A673 (cell line): Measurements from ENCODE around the gene HCK. TPM values are rescaled to one million over a fixed set of nuclear protein-coding genes. Genes with fewer than 3 reads are reported as not detected.

ENCODE experiments used
- BruUV-seq: library from RNA; stranded (reverse); fragments of 400-500 nt; replicated peaks from 2 replicates; lab custom pipeline; 2021; lab: Mats Ljungman, UMichigan
- CTCF ChIA-PET: fragments of 300-600 bp; sonication (Branson Sonifier 250); formaldehyde crosslinking; loops from one replicate; lab custom pipeline; 2022; ENCODE audit warnings: antibody characterized with exemption; lab: Charles Lee
- POLR2A ChIA-PET: fragments of 300-600 bp; sonication (Branson Sonifier 250); formaldehyde crosslinking; loops from one replicate; lab custom pipeline; 2022; ENCODE audit warnings: antibody characterized with exemption; ENCODE audit not compliant: low non-redundant PET; lab: Charles Lee
- DNase-seq: peaks from one replicate; pipeline ENCODE4 v3.0.0-alpha.2; 2015; ENCODE audit warnings: low spot score
- H3K27ac ChIP-seq: fragments of 200-600 bp; sonication (generic); 2 replicates; pipeline ENCODE4 v1.5.1; 2016; ENCODE audit warnings: mixed run types, low read depth, mild to moderate bottlenecking, mixed read lengths, antibody characterized with exemption, low read length; ENCODE audit not compliant: poor library complexity, severe bottlenecking
- H3K27me3 ChIP-seq: fragments of 200-600 bp; sonication (generic); replicated peaks from 2 replicates; pipeline ENCODE4 v1.6.1; 2017; ENCODE audit warnings: mixed run types, low read depth, mild to moderate bottlenecking, mixed read lengths, antibody characterized with exemption, low read length; ENCODE audit not compliant: insufficient read depth, poor library complexity
- H3K36me3 ChIP-seq: fragments of 200-600 bp; sonication (generic); 2 replicates; pipeline ENCODE4 v1.6.1; 2016; ENCODE audit warnings: mixed run types, mild to moderate bottlenecking, mixed read lengths, antibody characterized with exemption, low read length; ENCODE audit not compliant: insufficient read depth, poor library complexity, severe bottlenecking
- H3K4me1 ChIP-seq: fragments of 200-600 bp; sonication (generic); 2 replicates; pipeline ENCODE4 v1.6.1; 2017; ENCODE audit warnings: mixed run types, mild to moderate bottlenecking, mixed read lengths, antibody characterized with exemption, low read length; ENCODE audit not compliant: insufficient read depth, poor library complexity, severe bottlenecking
- H3K4me3 ChIP-seq: fragments of 200-600 bp; sonication (generic); 2 replicates; pipeline ENCODE4 v1.5.1; 2016; ENCODE audit warnings: low read depth, mixed run types, mild to moderate bottlenecking, mixed read lengths, low read length; ENCODE audit not compliant: poor library complexity, severe bottlenecking
- H3K9me3 ChIP-seq: fragments of 200-600 bp; sonication (generic); 2 replicates; pipeline ENCODE4 v1.6.1; 2016; ENCODE audit warnings: mixed run types, low read depth, mild to moderate bottlenecking, mixed read lengths, antibody characterized with exemption, low read length; ENCODE audit not compliant: poor library complexity, severe bottlenecking
- CTCF ChIP-seq: fragments of 300-800, 200-600 bp; sonication (generic); conservative IDR thresholded peaks from 2 replicates; pipeline ENCODE4 v1.5.1; 2017; ENCODE audit warnings: low read depth, mild to moderate bottlenecking, antibody characterized with exemption, low read length, moderate library complexity, mixed read lengths
- EZH2 ChIP-seq: fragments of 200-600 bp; sonication (generic); IDR thresholded peaks from 2 replicates; pipeline ENCODE4 v1.6.1; 2017; ENCODE audit warnings: borderline replicate concordance, low read depth, mild to moderate bottlenecking, mixed read lengths, antibody characterized with exemption, low read length; ENCODE audit not compliant: poor library complexity, severe bottlenecking
- intact Hi-C: fragments of 100-400 bp; cut with micrococcal nuclease; formaldehyde crosslinking; loops from one replicate; pipeline ENCODE4 v1.10.0; 2022; ENCODE audit not compliant: unreplicated experiment
- total RNA-seq: library from RNA; stranded (reverse); gene quantifications from 2 replicates; pipeline ENCODE4 v1.2.3, GENCODE V29; 2021

The HCK gene
- total RNA-seq, 1 experiment from 2014 or later: not detected

DNA sequence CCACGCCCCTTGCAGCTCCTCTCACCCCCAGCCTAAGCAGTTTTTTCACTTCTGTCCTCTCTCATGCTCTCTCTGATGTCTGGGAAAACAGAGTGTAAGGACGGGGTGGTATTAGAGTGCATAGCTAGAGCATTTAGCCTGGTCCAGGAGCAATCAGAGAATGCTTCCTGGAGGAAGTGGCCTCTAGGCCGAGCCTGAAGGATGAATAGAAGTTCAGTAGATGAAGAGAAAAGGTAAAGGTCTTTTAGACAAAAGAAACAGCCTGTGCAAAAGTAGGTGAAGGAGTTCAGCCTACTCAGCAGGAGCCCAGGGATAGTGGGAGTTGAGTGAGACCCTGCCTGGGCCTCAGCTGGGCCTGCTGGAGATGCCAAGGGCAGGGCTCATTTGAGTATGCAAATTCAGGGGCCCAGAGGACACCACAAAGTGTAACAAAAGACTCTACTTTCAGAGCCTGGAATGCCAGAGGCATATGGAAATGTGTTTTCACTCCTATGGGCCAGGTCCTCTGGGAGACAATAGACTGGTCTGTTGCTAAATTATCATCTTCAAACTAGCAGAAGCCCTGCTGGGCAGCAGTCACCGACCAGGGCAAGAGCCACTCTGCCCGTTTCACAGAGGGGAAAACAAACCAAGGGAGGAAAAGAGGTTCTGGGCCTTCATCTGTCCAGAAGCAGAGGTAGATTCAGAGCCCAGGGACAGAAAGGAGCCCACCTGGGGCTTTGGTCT, 37.8 kb downstream of the HCK start:
- Histone ChIP-seq H3K36me3 (no peaks in the 10 kb centered on the region), H3K4me3 (no peak overlapping the region), H3K9me3 (no peaks in the 10 kb centered on the region), H3K27ac (no peak overlapping the region), H3K27me3 (no peaks in the 10 kb centered on the region), H3K4me1 (no peaks in the 10 kb centered on the region)
- TF ChIP-seq CTCF (no peak), EZH2 (no peak)
- POLR2A ChIA-PET: no interaction called here
- no peak for DNase-seq
- CTCF ChIA-PET: no interaction called here
- intact Hi-C loops: loop anchor here (2.0 kb wide), 2 partner anchors 237 to 267 kb away; no protein-coding TSS in a partner anchor
- BruUV-seq: no TSS peak

- no peaks in the 10 kb centered on the region for H3K36me3 ChIP-seq
- H3K27me3 ChIP-seq: no peaks in the 10 kb centered on the region
- H3K4me1 ChIP-seq: no peaks in the 10 kb centered on the region
- ChIA-PET POLR2A (no interaction called here), CTCF (interaction anchor here (0.6 to 1.0 kb wide), 3 partner anchors 14 to 239 kb away, joined by 3 to 13 read pairs (median 3); no protein-coding TSS in a partner anchor)
- peak; percentile 96 for TF ChIP-seq CTCF
- no peak for TF ChIP-seq EZH2
- DNase-seq: peak; percentile 85
- no peaks in the 10 kb centered on the region for H3K9me3 ChIP-seq
- no peak overlapping the region for H3K4me3 ChIP-seq
- H3K27ac ChIP-seq: no peak overlapping the region
- intact Hi-C loops: loop anchor here (2.0 kb wide), 2 partner anchors 239 to 269 kb away; no protein-coding TSS in a partner anchor
- BruUV-seq: no TSS peak
Measured at GRCh38 chr20:32091888-32092346, 39.9 kb downstream of the HCK start.

- no peaks in the 10 kb centered on the region for H3K4me1 ChIP-seq
- CTCF ChIA-PET: no interaction called here
- no peak overlapping the region for H3K4me3 ChIP-seq
- H3K36me3 ChIP-seq: no peaks in the 10 kb centered on the region
- intact Hi-C loops: no loop called here
- TF ChIP-seq EZH2: no peak
- TF ChIP-seq CTCF: no peak
- H3K9me3 ChIP-seq: no peaks in the 10 kb centered on the region
- H3K27ac ChIP-seq: no peak overlapping the region
- peaks cover 33% of the 10 kb centered on the region for H3K27me3 ChIP-seq
- BruUV-seq: no TSS peak
- no peak for DNase-seq
- POLR2A ChIA-PET: no interaction called here
Measured at GRCh38 chr20:32098786-32099185, 46.7 kb downstream of the HCK start.
